ENCODE data around the gene ACP2.
"Not testable (repeated sequence)": the region's sequence is repeated elsewhere in the genome, so short reads cannot be mapped to it uniquely, and the experiment has no call there.

Gene ACP2

DNA sequence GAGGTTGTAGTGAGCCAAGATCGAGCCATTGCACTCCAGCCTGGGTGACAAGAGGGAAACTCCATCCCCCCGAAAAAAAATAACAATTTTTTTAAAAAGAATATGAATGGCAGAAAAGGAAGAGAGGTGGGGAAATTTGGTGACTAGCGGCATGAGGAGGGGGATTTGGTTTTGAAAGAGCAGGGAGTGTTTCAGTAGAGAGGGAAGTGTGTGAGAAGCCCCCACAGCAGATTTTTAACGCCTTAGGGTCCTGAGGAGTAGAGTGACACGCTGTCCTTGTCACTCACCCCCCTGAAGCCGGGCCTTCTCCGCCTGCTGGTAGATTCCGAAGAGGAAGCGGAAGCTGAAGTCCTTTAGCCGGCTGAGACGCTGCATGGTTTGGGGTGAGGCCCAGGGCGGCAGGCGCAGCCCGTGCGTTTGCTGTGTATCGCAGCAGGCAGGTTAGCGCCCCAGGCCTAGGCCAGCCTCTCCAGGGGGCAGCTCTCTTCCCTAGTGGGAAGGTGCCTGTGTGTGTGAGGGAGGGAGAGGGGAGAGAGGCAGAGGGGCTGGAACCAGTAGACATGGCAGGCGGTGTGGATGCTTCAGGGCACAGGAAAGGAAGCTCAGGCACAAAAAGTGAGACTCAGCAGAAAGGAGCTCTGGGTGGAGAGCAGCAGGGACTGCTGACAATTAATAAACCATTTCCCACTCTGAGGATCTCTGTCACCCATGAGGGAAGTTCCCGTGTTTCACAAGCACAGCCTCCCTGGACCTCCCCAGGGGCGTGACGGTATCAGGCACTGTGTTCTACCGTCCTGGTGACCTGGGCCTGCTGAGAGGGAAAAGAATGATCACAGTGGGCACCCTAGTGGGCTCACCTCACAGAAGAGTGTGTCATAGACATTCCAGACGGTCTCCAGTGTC, 3.9 kb downstream of the ACP2 start:
- no peak for DNase-seq

DNA sequence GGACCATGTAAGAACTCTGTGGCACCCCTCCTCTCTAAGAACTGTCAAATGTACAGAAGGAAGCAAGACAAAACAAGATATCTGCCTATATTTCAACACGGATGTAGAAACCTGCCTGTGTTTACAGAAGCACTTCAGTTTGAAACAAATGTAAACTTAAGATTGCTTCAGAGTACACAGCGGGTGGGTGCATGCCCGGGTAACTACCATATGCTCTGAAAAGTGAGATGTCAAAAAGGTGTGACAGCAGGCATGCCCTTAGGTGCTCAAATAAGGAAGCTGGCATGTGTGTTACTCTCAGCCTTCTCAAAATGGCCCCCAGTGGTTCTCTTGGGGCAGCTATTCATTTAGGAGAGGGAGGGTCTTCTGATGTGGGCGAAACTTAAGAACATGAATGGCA, 5.2 kb downstream of the ACP2 start:
- DNase-seq = no peak

DNA sequence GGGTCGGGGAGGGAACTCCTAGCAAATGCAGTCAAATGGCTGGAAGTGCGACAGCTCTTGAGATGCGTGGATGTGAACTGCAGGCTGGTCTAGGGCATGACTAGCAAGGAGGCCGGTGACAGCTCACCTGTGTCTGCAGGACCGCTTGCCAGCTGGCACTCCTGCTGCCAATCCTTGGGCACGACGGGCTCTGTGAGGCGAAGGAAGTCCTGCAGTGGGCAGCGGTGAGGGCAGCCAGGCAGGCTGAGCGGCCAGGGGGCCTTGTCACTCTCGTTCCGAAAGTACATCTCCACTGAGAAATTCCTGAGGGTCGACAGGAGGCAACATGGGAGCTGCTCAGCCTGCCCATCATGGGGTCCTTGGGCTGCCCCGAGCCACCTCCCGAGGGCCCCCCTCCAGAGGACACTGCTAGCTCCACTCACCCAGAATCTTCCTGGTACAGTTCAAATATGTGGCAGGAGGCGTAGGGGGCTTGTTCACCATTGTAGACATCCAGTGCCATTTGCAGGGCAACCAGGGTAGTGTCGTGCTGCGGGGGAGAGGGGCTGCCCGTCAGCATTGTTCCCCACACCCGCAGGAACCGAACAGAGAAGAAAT, 5.9 kb downstream of the ACP2 start:
- DNase-seq = no peak

DNA sequence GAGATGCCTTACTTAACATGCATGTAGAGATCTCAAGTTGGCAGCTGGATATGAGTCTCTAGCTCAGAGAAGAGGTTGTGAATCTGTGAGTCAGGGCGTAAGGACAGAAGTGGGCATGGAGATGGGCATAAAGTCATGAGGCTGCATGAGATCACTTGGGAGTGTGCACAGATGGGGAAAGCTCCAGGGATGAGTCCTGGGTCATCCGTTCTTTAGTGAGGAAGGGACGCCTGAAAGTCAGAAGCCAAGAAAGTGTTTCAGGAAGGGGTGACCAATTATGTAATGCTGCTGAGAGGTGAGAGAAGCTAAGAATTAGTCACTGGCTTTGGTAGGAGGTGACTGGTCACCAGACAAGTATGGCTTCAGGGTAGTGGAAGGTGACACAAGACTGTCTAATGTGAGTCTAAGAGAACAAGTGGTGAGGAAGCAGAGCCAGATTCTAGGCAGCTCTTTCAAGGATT, 6.7 kb downstream of the ACP2 start:
- DNase-seq = no peak

DNA sequence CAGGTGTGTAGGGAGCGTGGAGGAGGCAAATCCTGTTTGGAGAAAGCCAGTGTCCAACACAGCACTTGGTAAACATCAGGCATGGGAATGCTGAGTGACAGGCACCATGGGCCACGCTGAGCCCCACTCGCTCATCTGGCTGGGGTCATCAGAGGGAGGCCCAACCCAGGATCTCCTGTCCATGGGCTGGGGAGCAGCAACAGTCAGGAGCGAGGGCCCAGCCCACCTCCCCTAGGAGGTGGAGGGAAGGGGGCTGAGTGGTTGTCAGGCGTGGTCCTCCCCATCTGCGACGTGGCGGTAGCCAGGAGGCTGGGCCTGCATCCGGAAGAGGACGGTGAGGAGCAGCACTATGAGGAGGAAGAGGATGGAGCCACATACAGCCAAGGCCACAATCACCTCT, 8.8 kb downstream of the ACP2 start:
- no peak for DNase-seq

DNA sequence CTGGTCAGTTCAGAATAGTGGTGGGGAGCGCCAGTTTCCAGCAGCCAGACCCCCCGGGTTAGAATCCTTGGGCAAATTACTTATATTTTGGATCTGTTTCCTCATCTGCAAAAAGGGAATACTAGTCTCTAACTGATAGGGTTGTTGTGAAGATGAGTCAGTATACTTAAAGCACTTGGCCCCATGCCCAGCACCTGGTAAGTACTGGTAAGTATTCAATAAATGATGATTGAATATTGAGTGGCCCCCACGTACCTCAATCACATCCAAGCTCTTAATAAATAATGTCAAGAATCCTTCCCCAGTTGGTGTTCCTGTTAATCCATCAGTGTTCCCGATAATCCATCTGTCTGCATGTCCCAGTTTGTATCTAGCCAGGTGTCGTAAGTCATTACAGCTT, 12.1 kb downstream of the ACP2 start:
- no peak for DNase-seq

DNA sequence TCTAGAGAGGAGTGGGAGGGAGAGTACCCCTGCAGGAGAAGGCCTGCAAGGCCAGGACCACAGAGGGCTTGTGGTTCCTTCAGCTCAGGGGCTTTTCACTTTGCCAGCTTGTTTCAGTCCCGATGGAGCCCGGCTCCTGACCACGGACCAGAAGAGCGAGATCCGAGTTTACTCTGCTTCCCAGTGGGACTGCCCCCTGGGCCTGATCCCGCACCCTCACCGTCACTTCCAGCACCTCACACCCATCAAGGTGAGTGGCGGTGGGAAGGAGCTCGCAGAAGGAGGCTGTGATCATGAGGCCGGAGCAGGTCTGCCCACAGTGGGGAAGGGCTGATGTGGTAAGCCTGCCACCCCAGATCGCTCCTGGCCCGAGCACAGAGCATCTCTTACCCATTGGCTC, 13.5 kb downstream of the ACP2 start:
- DNase-seq = no peak

DNA sequence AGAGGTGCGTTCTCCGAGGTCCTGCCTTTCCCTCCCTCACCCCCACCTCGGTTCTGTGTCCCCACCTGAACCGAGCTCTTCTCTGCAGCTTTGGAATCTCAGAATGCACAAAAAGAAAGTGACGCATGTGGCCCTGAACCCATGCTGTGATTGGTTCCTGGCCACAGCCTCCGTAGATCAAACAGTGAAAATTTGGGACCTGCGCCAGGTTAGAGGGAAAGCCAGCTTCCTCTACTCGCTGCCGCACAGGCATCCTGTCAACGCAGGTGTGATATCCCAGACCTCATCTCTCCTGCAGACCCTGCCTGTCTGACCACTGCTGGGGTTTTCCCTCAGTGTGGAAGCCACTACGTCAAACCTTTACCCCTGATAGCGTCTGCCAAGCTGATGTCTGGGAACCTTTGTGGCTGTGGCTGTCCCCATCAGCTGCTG, 13.9 kb downstream of the ACP2 start:
- DNase-seq = peak in 1 of 56 donors; percentile 17

DNA sequence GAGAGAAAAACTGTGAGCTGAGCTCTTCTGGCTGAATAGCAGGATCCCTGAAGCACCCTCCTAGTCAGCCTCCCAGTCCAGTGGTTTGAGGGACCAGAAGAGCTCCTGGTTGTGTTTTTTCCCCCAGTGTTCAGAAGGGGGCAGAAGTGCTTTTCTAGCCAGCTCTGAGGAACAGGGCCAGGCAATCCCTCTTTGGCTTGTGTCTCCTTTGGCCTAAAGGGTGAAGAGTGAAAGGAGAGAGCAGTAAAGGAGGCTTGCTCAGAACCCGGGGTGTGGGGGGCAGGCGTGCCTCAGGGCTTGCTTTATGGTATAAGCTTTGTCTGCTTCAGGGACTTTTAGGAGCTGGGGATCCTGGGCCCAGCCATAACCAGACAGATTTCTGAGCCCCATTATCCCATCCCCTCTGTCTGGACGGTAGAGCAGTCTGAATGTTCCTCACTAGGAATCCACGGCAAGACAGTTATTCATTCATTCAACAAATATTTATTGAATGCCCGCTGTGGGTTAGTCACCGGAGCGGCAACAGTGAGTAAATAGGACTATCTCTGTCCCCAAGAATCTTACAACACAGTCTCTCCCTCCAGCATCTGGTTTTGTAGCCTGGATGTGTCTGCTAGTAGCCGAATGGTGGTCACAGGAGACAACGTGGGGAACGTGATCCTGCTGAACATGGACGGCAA, 14.5 kb downstream of the ACP2 start:
- peak in 4 of 56 donors; percentile 2 to 16 (median 11) for DNase-seq

DNA sequence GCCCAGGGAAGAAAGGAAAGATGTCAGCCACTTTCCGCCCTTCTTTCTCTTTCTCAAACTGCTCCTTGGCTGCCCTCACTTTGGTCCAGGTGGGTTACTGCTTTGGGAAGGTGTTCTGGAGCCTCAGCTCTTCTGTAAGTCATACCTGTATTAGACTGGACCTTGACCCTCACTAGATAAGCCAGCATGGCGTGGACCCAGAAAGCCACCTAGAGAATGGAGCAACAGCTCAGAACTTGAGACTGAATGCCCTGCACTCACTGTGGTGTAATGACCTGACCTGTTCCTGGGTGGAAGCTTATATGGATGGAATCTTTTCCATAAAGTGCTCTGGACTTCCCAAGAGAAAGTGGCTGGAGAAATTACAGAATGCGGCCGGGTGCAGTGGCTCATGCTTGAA, 15.6 kb downstream of the ACP2 start:
- no peak for DNase-seq

DNA sequence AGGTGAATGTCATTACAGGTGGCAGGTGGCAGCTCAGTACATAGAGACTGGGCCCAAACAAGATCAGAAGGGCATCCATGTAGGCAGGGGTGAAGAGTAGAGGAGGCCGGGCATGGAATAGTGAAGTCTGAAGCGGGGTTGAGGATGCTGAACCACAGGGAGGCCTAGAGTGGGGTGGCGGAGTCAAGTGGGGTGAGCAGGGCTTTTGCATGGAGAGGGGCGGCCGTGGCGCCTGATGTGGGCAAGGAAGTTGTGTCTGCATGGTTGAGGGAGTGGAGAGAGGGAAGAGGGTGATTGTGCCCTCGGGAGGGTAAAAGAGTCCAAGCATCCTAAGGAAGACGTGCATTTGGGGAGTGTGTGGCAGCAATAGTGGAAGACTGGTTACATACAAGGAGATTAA, 19.5 kb downstream of the ACP2 start:
- no peak for DNase-seq

DNA sequence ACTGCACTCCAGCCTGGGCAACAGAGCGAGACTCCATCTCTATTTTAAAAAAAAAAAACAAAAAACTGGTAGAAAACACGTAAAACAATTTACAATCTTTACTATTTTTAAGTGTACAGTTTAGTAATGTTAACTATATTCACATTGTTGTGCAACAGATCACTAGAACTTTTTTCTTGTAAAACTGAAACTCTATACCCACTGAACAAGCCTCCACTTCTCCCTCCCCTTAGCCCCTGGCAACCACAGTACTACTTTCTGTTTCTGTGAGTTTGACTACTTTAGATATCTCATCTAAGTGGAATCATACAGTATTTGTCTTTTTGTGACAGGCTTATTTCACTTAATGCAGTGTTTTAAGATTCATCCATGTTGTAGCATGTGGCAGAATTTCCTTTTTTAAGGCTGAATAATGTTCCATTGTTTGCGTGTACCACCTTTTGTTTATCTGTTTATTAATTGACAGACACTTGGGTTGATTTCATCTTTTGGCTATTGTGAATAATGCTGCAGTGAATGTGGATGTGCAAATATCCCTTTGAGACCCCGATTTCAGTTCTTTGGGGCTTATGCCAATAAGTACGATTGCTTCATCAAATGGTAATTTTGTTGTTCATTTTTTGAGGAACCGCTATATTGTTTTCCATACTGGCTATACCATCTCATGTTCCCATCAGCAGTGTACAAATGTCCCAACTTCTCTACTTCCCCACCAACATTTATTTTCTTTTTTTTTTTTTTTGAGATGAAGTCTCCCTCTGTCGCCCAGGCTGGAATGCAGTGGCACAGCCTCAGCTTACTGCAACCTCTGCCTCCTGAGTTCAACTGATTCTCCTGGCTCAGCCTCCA, 22.8 kb downstream of the ACP2 start:
- DNase-seq = no peak

DNA sequence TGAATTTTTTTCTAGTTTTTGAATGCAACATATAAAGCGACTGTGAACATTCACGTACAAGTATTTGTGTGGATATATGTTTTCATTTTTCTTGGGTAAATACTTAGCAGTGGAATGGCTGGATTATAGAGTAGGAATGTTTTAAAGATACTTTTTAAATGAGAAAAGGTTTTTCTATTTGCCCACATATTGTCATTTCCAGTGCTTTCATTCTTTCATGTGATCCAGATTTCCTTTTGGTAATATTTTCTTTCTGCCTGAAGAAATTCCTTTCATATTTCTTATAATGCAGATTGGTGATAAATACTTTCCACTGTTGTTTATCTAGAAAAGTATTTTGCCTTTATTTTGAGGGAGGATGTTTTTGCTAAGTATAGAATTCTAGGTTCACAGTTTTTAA, 25.9 kb downstream of the ACP2 start:
- no peak for DNase-seq

DNA sequence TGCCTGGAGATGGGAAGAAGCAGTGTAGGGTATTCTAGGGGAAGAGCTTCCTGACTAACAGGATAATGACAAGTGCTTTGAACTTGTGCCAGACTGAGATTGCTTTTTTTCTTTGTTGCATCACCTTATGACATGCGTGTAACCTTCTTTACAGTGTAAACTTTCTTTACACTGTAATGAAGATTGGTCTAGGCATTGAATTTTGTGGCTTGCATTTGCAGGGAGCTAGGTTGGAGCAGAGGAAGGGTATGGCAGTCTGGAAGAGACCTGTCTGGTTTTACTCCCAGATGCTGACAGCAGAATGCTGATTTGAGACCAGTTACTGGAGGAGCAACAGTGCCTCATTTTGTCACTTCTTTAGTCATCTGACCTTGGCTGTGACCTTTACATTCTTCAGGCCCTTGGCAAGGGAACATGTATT, 28.2 kb downstream of the ACP2 start:
- DNase-seq = no peak

DNA sequence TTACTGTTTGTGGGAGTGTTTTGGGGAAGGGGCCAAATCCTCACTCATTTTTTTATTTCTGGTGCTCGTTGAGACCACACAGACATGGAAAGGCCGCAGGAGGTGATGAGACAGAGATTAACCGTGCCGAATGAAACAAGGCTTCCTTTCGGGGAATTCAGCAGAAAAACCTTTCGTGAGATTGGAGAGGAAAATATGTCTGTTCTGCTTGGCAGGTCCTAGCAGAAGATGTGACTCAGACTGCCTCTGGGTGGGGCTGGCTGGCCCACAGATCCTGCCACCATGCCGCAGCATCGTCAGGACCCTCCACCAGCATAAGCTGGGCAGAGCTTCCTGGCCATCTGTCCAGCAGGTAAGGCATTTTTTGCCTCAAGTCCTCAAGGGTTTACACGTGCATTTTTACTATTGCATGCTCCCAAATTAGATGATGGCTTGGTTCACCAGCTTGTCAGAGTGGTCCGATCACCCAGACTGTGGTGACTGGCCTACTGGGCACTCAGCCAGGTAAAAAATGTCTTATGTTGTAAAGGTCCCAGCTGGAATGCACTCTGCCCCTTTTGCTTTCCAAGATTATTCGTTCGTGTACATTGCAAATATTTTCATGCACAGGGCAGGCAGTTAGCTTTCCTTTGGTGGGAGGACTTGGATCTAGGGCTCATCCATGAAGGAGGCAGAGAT, 32.4 kb downstream of the ACP2 start:
- DNase-seq = peak in 7 of 56 donors; percentile 2 to 61 (median 6)

DNA sequence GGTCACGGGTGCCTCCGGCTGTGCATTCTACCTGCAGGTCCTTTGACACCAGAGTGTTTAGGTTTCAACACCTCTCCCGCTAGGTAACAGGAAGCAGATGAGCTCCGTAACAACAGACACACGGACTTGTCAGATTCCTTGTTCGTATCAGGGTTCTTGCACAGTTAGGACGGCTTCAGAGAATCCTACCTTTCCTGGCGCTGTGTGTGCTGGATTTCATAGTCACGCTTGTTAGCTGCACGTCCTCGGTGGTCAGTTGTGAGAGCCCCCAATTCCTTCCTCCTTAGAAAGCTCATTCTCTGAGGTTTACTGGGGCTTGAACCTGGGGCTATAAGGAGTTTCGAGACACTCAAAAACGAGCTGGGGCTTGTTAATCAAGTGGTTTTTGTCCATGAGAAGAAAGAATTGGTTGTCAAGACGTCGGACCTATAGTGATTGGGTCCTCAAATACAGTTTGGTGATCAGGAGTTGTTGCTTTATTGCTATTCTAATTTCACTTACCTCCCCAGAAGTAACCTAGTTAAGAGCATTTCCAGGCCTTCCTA, 33.2 kb downstream of the ACP2 start:
- peak in 1 of 56 donors; percentile 15 for DNase-seq

DNA sequence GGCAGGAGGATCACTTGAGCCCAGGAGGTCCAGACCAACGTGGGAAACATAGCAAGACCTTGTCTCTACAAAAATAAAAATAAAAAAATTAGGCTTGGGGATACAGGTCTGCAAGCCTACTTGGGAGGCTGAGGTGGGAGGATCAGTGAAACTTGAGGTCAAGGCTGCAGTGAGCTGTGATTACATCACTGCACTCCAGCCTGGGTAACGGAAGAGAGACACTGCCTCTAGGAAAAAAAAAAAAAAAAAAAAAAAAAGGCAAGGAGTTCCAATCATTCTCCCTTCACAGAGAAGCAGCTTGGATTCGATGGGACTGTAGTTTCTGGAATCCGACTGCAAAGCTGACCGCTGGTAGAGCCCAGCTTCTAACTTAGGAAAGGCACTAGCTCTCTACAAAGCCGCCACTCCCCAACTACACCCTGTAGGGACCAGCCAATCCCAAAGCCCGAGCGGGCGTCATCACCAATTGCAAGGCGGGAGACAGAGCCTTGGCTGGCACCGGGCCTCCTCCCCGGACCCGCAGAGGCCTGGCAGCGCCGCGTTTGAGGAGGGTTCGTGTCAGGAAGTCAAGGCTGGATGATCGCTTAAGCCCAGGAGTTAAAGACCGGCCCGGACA, 34.6 kb downstream of the ACP2 start:
- peak; percentile 49 to 96 (median 88) for DNase-seq

DNA sequence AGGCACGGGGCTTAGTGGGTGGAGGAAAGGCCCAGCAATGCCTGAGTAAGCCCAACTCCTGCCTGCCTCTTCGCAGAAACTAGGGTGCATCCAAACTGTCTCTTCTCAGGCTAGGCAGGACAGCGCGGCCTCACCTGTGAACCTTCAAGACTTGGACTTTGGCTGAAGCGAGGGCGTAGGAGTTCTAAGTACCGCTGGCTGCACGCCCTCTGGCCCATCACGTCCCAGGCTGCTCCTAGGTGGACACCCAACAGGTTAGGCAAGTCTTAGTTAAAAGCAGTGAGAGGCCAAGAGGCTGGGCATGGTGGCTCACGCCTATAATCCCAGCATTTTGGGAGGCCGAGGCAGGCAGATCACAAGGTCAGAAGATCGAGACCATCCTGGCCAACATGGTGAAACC, 35.7 kb downstream of the ACP2 start:
- no peak for DNase-seq

DNA sequence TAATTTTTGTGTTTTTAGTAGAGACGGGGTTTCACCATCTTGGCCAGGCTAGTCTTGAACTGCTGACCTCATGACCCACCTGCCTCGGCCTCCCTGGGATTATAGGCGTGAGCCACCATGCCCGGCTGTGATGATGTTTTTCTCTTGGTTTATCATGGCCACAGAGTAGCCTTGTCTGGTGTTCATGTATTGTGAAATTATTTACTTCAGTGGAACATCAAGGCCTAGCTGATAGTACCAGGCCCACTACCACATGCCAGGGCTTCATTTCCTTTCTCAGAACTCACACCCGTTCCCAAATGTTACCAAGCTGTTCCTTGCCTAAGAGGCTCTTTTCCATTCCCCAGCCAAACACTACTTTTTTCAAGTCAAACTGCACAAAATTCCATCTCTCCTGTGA, 40.0 kb downstream of the ACP2 start:
- DNase-seq = no peak

DNA sequence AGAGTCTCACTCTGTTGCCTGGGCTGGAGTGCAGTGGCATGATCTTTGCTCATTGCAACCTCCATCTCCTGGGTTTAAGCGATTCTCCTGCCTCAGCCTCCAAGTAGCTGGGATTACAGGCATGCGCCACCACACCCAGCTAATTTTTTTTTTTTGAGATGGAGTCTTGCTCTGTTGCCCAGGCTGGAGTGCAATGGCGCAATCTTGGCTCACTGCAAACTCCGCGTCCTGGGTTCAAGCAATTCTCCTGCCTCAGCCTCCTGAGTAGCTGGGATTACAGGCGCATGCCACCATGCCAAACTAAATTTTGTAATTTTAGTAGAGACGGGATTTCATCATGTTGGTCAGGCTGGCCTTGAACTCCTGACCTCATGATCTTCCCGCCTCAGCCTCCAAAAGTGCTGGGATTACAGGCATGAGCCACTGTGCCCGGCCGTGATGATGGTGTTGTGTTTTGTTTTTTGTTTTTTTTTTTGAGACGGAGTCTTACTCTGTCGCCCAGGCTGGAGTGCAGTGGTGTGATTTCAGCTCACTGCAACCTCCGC, 40.5 kb downstream of the ACP2 start:
- DNase-seq = not testable (repeated sequence)
